PC-9 (cell line): ENCODE measurements around the gene GBP1.

Experiments used
- EZH2 ChIP-seq: fragments of 200-600 bp; sonication (generic); IDR thresholded peaks from 2 replicates; pipeline ENCODE4 v1.8.0; 2017; ENCODE audit warnings: antibody characterized with exemption, low read depth
- TF ChIP-seq, protein P1 (sequence below): fragments of 200-600 bp; sonication (generic); conservative IDR thresholded peaks from 2 replicates; pipeline ENCODE4 v1.6.1; 2017; ENCODE audit warnings: mixed run types, antibody characterized with exemption, mild to moderate bottlenecking, moderate library complexity

DNA sequence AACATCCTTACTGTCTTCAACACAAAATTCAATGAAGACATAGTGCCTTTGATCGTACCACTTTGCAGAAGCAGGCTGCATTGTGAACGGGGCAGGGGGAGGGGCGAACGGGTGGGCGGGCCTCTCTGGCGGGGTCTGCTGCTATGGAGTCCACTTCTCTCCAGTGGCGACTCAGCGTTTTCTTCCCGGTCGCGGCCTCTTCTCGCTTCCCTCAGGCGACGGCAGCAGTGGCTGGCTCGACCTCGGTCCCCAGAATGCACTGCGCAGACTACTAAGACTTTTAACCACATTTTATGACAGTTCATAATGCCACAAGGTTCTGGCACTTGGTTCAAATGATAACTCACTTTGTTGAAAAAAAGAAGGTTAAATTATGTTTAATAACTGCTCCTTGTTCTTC lies 39.7 kb upstream of the GBP1 start:
- TF ChIP-seq, protein P1, sequence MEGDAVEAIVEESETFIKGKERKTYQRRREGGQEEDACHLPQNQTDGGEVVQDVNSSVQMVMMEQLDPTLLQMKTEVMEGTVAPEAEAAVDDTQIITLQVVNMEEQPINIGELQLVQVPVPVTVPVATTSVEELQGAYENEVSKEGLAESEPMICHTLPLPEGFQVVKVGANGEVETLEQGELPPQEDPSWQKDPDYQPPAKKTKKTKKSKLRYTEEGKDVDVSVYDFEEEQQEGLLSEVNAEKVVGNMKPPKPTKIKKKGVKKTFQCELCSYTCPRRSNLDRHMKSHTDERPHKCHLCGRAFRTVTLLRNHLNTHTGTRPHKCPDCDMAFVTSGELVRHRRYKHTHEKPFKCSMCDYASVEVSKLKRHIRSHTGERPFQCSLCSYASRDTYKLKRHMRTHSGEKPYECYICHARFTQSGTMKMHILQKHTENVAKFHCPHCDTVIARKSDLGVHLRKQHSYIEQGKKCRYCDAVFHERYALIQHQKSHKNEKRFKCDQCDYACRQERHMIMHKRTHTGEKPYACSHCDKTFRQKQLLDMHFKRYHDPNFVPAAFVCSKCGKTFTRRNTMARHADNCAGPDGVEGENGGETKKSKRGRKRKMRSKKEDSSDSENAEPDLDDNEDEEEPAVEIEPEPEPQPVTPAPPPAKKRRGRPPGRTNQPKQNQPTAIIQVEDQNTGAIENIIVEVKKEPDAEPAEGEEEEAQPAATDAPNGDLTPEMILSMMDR: no peak
- TF ChIP-seq EZH2: no peak
